ENCODE measurements around the gene LCA5.

Gene LCA5

GRCh38 chr6:79470728-79471127 is 66.5 kb downstream of the LCA5 start:
- no peaks in the 10 kb centered on the region for H3K4me1 ChIP-seq (ENCODE audit: control insufficient read depth, low read length)
- H3K36me3 ChIP-seq (ENCODE audit: control insufficient read depth, low read length) = no peaks in the 10 kb centered on the region
- H4K20me1 ChIP-seq (ENCODE audit: control insufficient read depth, insufficient read depth, low read depth, low read length) = no peaks in the 10 kb centered on the region
- no peaks in the 10 kb centered on the region for H3K9me3 ChIP-seq (ENCODE audit: control insufficient read depth, insufficient read depth, low read length)
- H3F3A ChIP-seq (ENCODE audit: control insufficient read depth, insufficient read depth) = no peaks in the 10 kb centered on the region
- H3K4me2 ChIP-seq (ENCODE audit: low read length) = no peak overlapping the region
- no peak overlapping the region for H3K4me3 ChIP-seq (ENCODE audit: low read length)
- H3K79me2 ChIP-seq (ENCODE audit: control insufficient read depth, low read length) = no peaks in the 10 kb centered on the region
- H3K27me3 ChIP-seq (ENCODE audit: control insufficient read depth, low read length) = peaks cover 7% of the 10 kb centered on the region; the same call in 1 of the 2 replicates
- TF ChIP-seq EZH2phosphoT487 (IDR thresholded peaks at IDR 0.05; ENCODE audit: borderline replicate concordance, low read length) = no peak
- no peak for TF ChIP-seq CTCF (IDR thresholded peaks at IDR 0.05; ENCODE audit: low read depth, low read length, poor library complexity, severe bottlenecking)
- H3K27ac ChIP-seq (ENCODE audit: low read depth, low read length) = no peak overlapping the region
- no peaks in the 10 kb centered on the region for H3K9me2 ChIP-seq (replicated peaks; ENCODE audit: control insufficient read depth, low read length)

- Histone ChIP-seq H3K4me3 (ENCODE audit: low read length) (no peak overlapping the region), H4K20me1 (ENCODE audit: control insufficient read depth, insufficient read depth, low read depth, low read length) (no peaks in the 10 kb centered on the region), H3K36me3 (ENCODE audit: control insufficient read depth, low read length) (no peaks in the 10 kb centered on the region), H3K4me1 (ENCODE audit: control insufficient read depth, low read length) (no peaks in the 10 kb centered on the region), H3K79me2 (ENCODE audit: control insufficient read depth, low read length) (no peaks in the 10 kb centered on the region), H3K9me3 (ENCODE audit: control insufficient read depth, insufficient read depth, low read length) (no peaks in the 10 kb centered on the region), H3K27me3 (ENCODE audit: control insufficient read depth, low read length) (peaks cover 7% of the 10 kb centered on the region; the same call in 1 of the 2 replicates), H3K27ac (ENCODE audit: low read depth, low read length) (no peak overlapping the region), H3K9me2 (replicated peaks; ENCODE audit: control insufficient read depth, low read length) (no peaks in the 10 kb centered on the region), H3K4me2 (ENCODE audit: low read length) (no peak overlapping the region), H3F3A (ENCODE audit: control insufficient read depth, insufficient read depth) (no peaks in the 10 kb centered on the region)
- TF ChIP-seq EZH2phosphoT487 (IDR thresholded peaks at IDR 0.05; ENCODE audit: borderline replicate concordance, low read length) = no peak
- TF ChIP-seq CTCF (IDR thresholded peaks at IDR 0.05; ENCODE audit: low read depth, low read length, poor library complexity, severe bottlenecking) = no peak
Measured at GRCh38 chr6:79469376-79470246, 67.6 kb downstream of the LCA5 start.

- H3K9me2 ChIP-seq (replicated peaks; ENCODE audit: control insufficient read depth, low read length) = no peaks in the 10 kb centered on the region
- no peaks in the 10 kb centered on the region for H3F3A ChIP-seq (ENCODE audit: control insufficient read depth, insufficient read depth)
- H3K4me3 ChIP-seq (ENCODE audit: low read length) = no peak overlapping the region
- H4K20me1 ChIP-seq (ENCODE audit: control insufficient read depth, insufficient read depth, low read depth, low read length) = no peaks in the 10 kb centered on the region
- H3K27me3 ChIP-seq (ENCODE audit: control insufficient read depth, low read length) = peaks cover 7% of the 10 kb centered on the region; the same call in 1 of the 2 replicates
- H3K4me1 ChIP-seq (ENCODE audit: control insufficient read depth, low read length) = no peaks in the 10 kb centered on the region
- no peaks in the 10 kb centered on the region for H3K36me3 ChIP-seq (ENCODE audit: control insufficient read depth, low read length)
- no peak for TF ChIP-seq EZH2phosphoT487 (IDR thresholded peaks at IDR 0.05; ENCODE audit: borderline replicate concordance, low read length)
- no peak overlapping the region for H3K27ac ChIP-seq (ENCODE audit: low read depth, low read length)
- no peaks in the 10 kb centered on the region for H3K79me2 ChIP-seq (ENCODE audit: control insufficient read depth, low read length)
- no peak overlapping the region for H3K4me2 ChIP-seq (ENCODE audit: low read length)
- H3K9me3 ChIP-seq (ENCODE audit: control insufficient read depth, insufficient read depth, low read length) = no peaks in the 10 kb centered on the region
Measured at GRCh38 chr6:79468587-79468986, 68.6 kb downstream of the LCA5 start.

GRCh38 chr6:79468116-79468515 is 69.1 kb downstream of the LCA5 start:
- no peaks in the 10 kb centered on the region for H3K4me1 ChIP-seq (ENCODE audit: control insufficient read depth, low read length)
- H4K20me1 ChIP-seq (ENCODE audit: control insufficient read depth, insufficient read depth, low read depth, low read length) = no peaks in the 10 kb centered on the region

More at GRCh38 chr6:79468116-79468515, 69.1 kb downstream of the LCA5 start:
- H3K27me3 ChIP-seq (ENCODE audit: control insufficient read depth, low read length) = peaks cover 7% of the 10 kb centered on the region; the same call in 1 of the 2 replicates
- no peaks in the 10 kb centered on the region for H3K36me3 ChIP-seq (ENCODE audit: control insufficient read depth, low read length)
- no peak overlapping the region for H3K4me3 ChIP-seq (ENCODE audit: low read length)
- H3K9me3 ChIP-seq (ENCODE audit: control insufficient read depth, insufficient read depth, low read length) = no peaks in the 10 kb centered on the region
- no peaks in the 10 kb centered on the region for H3K9me2 ChIP-seq (replicated peaks; ENCODE audit: control insufficient read depth, low read length)
- H3K27ac ChIP-seq (ENCODE audit: low read depth, low read length) = no peak overlapping the region
- TF ChIP-seq CTCF (IDR thresholded peaks at IDR 0.05; ENCODE audit: low read depth, low read length, poor library complexity, severe bottlenecking) = no peak
- no peak for TF ChIP-seq EZH2phosphoT487 (IDR thresholded peaks at IDR 0.05; ENCODE audit: borderline replicate concordance, low read length)
- H3K79me2 ChIP-seq (ENCODE audit: control insufficient read depth, low read length) = no peaks in the 10 kb centered on the region
- no peak overlapping the region for H3K4me2 ChIP-seq (ENCODE audit: low read length)
- H3F3A ChIP-seq (ENCODE audit: control insufficient read depth, insufficient read depth) = no peaks in the 10 kb centered on the region
